G401 (cell line): ENCODE measurements around the gene MFSD6. TPM values are rescaled to one million over a fixed set of nuclear protein-coding genes. Genes with fewer than 3 reads are reported as not detected.

ENCODE experiments used
- DNase-seq: peaks from one replicate; pipeline ENCODE4 v3.0.0-alpha.2; 2015; ENCODE audit warnings: low spot score
- in situ Hi-C: cut with HindIII; loops from 2 replicates; pipeline ENCODE4 v1.10.0; 2016; ENCODE audit warnings: low sequenced_read_pairs, mixed read lengths
- total RNA-seq: library from RNA; depleted of rRNA; stranded (reverse); fragments of >200 nt; shearing (Covaris generic); gene quantifications from 2 replicates; pipeline ENCODE4 v1.2.3, GENCODE V29; 2014

Gene MFSD6
- total RNA-seq, 1 experiment from 2014 or later = 0.71 TPM

DNA sequence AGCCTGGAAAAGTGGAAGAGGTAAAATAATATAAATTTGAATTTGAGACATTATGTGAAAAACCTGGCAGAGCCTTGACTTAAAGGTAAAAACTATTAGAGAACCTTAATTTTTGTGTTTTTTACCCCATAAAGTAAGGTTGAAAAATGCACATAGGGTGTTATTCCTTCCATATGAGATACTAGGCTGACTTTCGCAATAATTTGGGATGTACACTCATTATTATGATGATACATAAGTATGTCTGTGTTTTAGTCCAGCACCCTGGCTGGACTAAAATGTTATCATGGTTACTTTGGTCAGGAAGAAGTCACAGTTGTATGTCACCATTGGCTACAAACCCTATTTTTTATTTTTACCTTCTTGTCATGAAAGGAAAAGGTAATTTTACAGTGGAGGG is 106.5 kb downstream of the MFSD6 start:
- no peak for DNase-seq
- in situ Hi-C loops = no loop called here

GRCh38 chr2:190515687-190516086 is 107.5 kb downstream of the MFSD6 start:
- no peak for DNase-seq
- in situ Hi-C loops = no loop called here

GRCh38 chr2:190517468-190517867 is 109.3 kb downstream of the MFSD6 start:
- in situ Hi-C loops = no loop called here

GRCh38 chr2:190519975-190520767 is 112.0 kb downstream of the MFSD6 start:
- DNase-seq = no peak
- in situ Hi-C loops = no loop called here

More at GRCh38 chr2:190517468-190517867, 109.3 kb downstream of the MFSD6 start:
- DNase-seq = no peak

DNA sequence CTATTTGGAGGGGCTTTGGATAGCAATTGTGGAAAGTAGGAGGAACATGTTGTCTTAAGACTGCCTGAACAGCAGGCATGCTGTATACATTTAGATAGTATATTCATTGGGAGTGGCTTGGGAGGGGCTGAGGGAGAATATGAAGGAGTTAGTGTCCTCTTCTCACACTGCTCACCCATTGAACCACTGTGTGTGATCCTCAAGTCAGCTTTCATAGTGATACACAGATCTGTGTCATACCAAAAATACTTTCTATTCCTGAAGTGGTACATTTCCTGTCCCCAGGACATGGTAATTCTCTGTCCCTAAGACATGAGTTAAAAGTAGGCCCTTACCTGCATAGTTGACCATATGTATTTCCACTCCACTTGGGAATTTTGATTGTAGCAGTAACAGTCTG is 116.8 kb downstream of the MFSD6 start:
- DNase-seq = no peak
- in situ Hi-C loops = no loop called here

- in situ Hi-C loops = no loop called here
- no peak for DNase-seq
Observed at GRCh38 chr2:190526105-190526750, 118.1 kb downstream of the MFSD6 start.

DNA sequence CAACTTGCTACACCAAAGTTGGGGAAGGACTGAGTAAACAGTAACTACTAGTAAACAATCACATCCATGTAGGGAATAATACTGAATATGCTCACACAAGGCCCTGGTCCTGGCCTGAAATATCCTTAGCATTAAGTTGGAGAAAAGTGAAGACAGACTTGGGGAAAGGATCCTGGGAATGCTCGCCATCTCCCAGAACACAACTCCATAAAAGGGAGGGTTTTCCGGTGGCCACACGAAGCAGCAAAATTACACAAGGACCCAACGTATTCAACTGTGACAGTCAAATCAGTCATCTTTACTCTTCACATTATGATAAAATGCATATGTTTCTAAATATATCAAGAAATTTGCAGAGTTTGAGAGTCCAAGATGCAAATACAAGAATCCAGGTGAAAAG is 119.1 kb downstream of the MFSD6 start:
- no peak for DNase-seq
- in situ Hi-C loops = no loop called here

DNA sequence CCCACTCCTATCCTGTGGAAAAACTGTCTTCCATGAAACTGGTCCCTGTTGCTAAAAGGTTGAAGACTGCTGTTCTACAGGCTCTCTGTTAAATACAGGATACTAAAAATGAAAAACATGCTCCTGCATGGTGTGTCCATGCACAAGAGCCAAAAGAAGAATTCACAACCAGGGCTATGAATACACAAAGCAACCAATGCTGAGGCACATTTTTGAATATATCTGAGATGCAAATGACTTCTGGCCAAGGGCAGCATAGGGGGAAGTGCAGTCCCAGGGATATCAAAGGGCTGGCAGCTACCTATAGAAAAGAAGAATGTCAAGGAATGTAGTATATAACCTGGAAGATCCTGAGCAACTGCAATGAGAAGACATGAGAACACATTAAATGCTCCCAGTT is 119.8 kb downstream of the MFSD6 start:
- no peak for DNase-seq
- in situ Hi-C loops = no loop called here

DNA sequence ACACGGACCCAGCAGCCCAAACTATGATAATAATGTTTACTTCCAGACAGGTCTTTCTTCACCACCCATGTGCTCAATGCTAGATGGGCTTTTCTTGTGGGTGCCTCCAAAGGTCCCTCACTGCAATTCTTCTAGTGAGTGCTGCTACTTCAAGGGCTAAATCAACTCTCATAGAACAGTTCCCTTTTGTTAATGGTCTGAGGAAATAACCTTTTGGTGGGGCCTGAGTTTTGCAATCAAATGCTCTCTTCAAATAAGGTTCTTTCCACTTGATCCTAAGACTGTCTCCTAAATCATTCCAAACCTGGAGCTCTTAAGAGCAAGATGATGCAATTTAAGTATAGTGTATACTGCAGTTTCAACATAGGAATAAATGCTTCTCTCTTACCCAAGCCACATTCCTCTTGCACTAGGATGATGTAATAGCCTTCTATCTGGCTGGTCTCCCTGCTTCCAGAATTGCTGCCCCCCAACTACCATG is 120.4 kb downstream of the MFSD6 start:
- no peak for DNase-seq
- in situ Hi-C loops = no loop called here

DNA sequence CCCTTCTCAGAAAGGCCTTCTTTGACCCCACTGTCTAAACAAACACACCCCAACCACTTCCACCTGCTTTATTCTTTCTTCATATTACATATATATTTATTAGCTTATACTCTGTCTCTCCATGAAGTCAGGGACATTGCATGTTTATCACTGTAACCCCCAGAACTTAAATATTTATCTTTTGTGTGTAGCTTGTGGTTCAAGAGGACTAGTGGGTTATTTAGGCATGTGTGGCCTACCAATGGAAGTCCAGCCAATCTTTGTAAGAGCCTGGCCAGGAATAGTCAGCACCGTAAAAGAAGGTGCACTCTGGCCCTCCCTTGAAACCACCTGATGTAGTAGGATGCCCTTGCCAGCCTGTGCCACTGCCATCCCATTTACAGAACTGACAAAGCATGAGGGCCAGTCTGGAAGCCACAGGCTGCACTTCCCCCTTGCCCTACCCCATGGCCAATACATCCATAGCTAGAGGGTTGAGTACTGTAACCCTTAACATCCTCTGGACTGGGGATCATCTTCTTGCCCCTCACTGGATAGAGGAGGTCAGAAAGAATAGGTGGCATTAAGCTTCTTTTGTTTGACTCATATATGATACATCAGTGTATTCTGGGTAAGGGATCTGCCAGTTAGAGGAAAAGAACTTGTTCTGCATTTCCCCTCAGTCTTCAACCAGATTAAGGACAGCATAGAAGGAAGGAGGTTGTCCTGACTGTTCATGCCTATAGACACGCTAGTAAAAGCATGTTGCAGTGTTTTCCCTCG is 121.5 kb downstream of the MFSD6 start:
- no peak for DNase-seq
- in situ Hi-C loops = no loop called here

DNA sequence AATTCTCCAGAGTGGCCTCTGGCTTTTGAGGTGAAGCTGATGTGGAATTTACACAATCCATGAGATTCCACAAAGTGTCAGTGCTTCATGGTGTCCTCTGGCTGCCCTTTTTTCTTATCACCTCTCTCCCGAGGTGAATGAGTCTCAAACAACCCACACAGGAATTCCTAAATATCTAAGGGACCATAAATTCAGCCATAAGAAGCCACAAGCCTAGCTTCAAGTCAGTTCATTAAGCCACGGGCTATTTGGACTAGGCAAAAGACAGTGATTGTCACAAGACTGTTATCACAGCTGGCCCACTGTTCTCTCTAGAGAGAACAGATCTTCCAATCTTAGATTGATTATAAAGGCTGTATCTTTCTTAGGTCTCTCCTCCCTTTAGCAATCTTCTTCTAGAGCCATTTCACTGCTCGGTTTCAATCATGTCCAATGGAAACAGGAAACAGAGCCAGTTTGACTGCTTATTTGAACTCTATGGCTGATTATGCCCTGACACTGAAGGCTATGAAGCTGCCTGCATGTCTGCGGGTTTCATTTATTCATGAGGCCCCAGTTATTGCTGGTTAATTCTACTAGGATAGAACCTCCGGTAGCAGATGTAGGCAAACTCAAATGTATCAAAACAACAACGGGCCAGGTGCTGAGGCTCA is 122.2 kb downstream of the MFSD6 start:
- DNase-seq = no peak
- in situ Hi-C loops = no loop called here

GRCh38 chr2:190532581-190532980 is 124.4 kb downstream of the MFSD6 start:
- in situ Hi-C loops = no loop called here
- no peak for DNase-seq

DNA sequence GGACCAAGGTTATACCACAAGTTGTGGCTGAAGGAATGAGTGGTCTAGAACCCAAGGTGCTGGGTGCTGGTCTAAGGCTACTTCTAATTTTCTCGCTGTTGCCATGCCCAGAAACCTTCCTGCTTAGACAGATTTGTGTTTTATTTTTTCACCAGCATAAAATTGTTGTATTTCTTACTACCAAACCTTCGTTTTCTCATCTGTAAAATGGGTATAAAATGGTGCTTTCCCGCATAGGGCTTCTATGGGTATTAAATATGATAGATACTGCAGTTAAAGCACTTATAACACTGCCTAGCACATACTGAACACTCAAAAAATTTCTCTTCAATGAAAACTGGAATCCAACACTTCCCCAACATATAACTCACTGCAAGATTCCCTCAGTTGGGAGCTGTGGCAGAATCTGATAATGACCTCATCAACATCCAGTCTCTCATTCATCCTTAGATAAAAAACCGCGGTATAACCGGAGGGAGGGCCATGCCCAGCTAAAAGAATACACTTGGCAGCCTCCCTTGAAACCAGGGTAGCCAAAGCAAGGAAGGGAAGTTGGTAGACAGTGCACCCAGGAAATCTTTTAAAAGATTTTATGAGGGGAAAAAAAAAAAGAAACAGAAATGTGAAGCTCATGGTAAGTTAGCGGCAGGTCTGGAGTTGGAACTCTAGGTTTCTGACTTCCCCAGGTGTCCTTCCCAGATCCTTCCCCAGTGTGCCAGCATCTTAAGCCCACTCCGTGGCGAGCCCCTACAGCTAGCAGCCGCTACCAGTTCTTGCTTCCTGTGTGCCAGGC is 125.2 kb downstream of the MFSD6 start:
- in situ Hi-C loops = no loop called here
- no peak for DNase-seq

- peak; percentile 60 for DNase-seq
- in situ Hi-C loops = no loop called here
Observed at GRCh38 chr2:190533968-190534309, 125.8 kb downstream of the MFSD6 start.

DNA sequence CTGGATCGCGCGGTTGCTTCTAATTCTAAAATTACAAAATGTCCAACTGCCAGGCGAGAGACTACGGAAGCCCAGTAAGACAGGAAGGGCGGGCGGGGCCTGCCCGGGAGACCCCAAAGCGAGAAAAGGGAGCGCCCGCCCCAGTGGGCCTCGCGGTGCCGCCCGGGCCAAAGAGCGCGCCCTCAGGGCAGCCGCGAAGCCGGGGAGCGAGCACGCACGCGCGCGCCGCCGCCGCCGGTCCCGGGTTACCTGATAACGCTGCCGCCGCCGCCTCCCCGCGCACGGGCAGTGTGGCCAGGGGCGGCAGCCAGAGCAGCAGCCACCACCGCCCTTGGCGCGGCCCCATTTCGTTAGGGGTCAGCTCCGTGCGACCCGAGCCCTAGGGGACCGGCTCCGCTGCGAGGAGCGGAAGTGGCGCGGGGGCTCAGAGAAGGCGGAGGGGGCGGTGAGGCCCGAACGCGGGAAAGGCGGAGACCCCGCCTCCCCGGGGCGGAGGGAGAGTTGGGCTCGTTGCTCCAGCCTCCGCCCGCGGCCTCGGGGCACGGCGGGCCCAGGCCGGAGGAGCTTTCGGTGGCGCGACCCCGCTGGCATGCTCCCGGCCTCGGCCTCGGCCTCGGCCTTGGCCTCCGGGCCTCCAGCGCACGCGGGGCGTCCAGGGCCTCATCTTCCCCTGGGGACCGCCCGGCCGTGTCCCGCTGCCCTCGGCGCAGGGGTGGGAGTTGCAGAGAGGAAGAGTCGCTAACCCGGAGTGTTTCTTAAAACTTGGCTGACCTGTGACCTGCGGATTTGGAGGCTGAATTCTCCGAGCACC is 126.4 kb downstream of the MFSD6 start, which contains the start of gene NEMP2:
Gene NEMP2 (minus strand): TSS at position 413 of the 811 bp plus-strand sequence. CDS start 67 bp downstream, at position 346.
- in situ Hi-C loops = no loop called here
- peak; percentile 77 for DNase-seq

DNA sequence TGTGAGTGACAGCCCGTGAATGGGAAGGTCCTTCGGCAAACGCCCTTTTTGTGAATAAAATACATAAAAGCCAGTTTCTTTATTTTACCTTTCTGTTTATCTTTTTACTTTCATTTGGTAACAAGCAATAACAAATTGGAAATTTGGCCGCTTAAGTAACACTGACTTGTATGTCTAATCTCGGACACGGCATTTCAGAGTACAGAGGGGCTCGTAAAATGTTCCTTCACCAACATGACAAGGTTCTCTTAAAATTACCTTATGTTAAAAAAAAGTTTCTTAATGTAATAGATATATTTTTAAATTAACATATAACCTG is 126.9 kb downstream of the MFSD6 start:
- in situ Hi-C loops = no loop called here
- peak; percentile 51 for DNase-seq

- DNase-seq = peak; percentile 66
- in situ Hi-C loops = no loop called here
Observed at GRCh38 chr2:190535586-190535985, 127.4 kb downstream of the MFSD6 start.

- DNase-seq = no peak
- in situ Hi-C loops = no loop called here
Observed at GRCh38 chr2:190537765-190538164, 129.6 kb downstream of the MFSD6 start.
